Vagina (tissue), 2 donors: ENCODE measurements around the gene CHCHD4.

Experiments used
- POLR2AphosphoS5 ChIP-seq, 2 donors: sonication (generic); formaldehyde crosslinking; IDR thresholded peaks; one replicate each; pipeline ENCODE4 v1.9.0; 2017; ENCODE audit warnings: antibody characterized with exemption in 2 of 2, mild to moderate bottlenecking in 2 of 2, low read depth in 1 of 2; ENCODE audit not compliant: insufficient read depth in 1 of 2
- TF ChIP-seq, protein P1 (sequence below), 3 experiments: fragments of 450-650 bp in 2 of 3; fragments of 200-600 bp in 1 of 3; sonication (generic) in 1 of 3; IDR thresholded peaks; one replicate each; pipeline ENCODE4 v1.5.1; 2017 to 2019; ENCODE audit warnings: antibody characterized with exemption in 3 of 3, mild to moderate bottlenecking in 2 of 3, moderate library complexity in 2 of 3

DNA sequence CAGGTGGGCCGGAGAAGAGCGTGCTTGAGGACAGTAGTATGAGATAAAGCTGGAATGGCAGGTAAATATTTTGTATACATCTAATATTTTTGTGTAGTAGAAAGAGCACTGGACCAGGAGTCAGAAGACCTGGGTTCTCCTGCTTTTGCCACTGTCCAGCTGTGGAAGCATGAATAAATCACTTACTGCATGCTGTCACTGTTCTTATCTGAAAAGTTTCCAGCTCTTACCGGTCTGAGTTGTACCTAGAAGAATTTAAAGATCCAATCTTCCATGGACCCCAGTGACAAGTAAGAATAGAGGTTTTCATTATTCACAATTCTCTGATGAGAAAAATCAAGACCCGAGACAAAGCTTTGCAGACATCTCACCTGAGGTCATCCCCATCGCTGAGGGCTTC, 47.8 kb upstream of the CHCHD4 start:
- TF ChIP-seq, protein P1, sequence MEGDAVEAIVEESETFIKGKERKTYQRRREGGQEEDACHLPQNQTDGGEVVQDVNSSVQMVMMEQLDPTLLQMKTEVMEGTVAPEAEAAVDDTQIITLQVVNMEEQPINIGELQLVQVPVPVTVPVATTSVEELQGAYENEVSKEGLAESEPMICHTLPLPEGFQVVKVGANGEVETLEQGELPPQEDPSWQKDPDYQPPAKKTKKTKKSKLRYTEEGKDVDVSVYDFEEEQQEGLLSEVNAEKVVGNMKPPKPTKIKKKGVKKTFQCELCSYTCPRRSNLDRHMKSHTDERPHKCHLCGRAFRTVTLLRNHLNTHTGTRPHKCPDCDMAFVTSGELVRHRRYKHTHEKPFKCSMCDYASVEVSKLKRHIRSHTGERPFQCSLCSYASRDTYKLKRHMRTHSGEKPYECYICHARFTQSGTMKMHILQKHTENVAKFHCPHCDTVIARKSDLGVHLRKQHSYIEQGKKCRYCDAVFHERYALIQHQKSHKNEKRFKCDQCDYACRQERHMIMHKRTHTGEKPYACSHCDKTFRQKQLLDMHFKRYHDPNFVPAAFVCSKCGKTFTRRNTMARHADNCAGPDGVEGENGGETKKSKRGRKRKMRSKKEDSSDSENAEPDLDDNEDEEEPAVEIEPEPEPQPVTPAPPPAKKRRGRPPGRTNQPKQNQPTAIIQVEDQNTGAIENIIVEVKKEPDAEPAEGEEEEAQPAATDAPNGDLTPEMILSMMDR (IDR thresholded peaks at IDR 0.05), result no peak
- TF ChIP-seq POLR2AphosphoS5 (IDR thresholded peaks at IDR 0.05; ENCODE audit: insufficient read depth in 1 of 2, low read depth in 1 of 2), result no peak
